PC-3 (cell line): Measurements from ENCODE around the gene PROSER2. TPM values are rescaled to one million over a fixed set of nuclear protein-coding genes. Genes with fewer than 3 reads are reported as not detected.

Source experiments
- ATAC-seq: fragments of 200-7000 bp; cut with Tn5 transposase; 2 replicates; pipeline ENCODE4 v1.9.1; 2020; ENCODE audit warnings: mild to moderate bottlenecking, moderate library complexity
- BruUV-seq: library from RNA; stranded (reverse); fragments of 400-500 nt; replicated peaks from 2 replicates; lab custom pipeline; 2021; lab: Mats Ljungman, UMichigan
- CTCF ChIA-PET: fragments of 300-600 bp; sonication (Branson Sonifier 250); formaldehyde crosslinking; loops from one replicate; lab custom pipeline; 2022; ENCODE audit warnings: antibody characterized with exemption; lab: Charles Lee
- POLR2A ChIA-PET: fragments of 300-600 bp; sonication (Branson Sonifier 250); formaldehyde crosslinking; loops from one replicate; lab custom pipeline; 2022; ENCODE audit warnings: antibody characterized with exemption; ENCODE audit not compliant: unreplicated experiment; lab: Charles Lee
- DNase-seq: peaks from one replicate; pipeline ENCODE4 v3.0.0-alpha.2; 2015
- H2AFZ ChIP-seq: fragments of 300-600 bp; sonication (generic); 2 replicates; pipeline ENCODE4 v1.6.0; 2016; ENCODE audit warnings: antibody characterized with exemption, low read length
- H3F3A ChIP-seq: fragments of 300-600 bp; sonication (generic); one replicate; pipeline ENCODE4 v1.6.0; 2017; ENCODE audit warnings: antibody characterized with exemption, low read length, control low read depth, mild to moderate bottlenecking; ENCODE audit not compliant: unreplicated experiment
- H3K27ac ChIP-seq: fragments of 300-600 bp; sonication (generic); 2 replicates; pipeline ENCODE4 v1.5.1; 2016; ENCODE audit warnings: mild to moderate bottlenecking, low read length
- H3K27me3 ChIP-seq: fragments of 300-600 bp; sonication (generic); 2 replicates; pipeline ENCODE4 v1.6.1; 2016; ENCODE audit warnings: low read length, mixed read lengths
- H3K36me3 ChIP-seq: fragments of 300-600 bp; sonication (generic); 2 replicates; pipeline ENCODE4 v1.6.1; 2016; ENCODE audit warnings: low read depth, mixed run types, low read length, mixed read lengths
- H3K4me1 ChIP-seq: fragments of 300-600 bp; sonication (generic); 2 replicates; pipeline ENCODE4 v1.5.1; 2016; ENCODE audit warnings: low read length; ENCODE audit not compliant: insufficient read depth
- H3K4me2 ChIP-seq: fragments of 300-600 bp; sonication (generic); 2 replicates; pipeline ENCODE4 v1.6.0; 2016; ENCODE audit warnings: low read length
- H3K4me3 ChIP-seq: fragments of 300-600 bp; sonication (generic); 2 replicates; pipeline ENCODE4 v1.5.1; 2016; ENCODE audit warnings: mild to moderate bottlenecking, low read length, mixed read lengths
- H3K79me2 ChIP-seq: fragments of 300-600 bp; sonication (generic); 2 replicates; pipeline ENCODE4 v1.6.1; 2017; ENCODE audit warnings: low read length, mixed read lengths
- H3K9ac ChIP-seq: fragments of 300-600 bp; sonication (generic); 2 replicates; pipeline ENCODE4 v1.6.0; 2016; ENCODE audit warnings: mild to moderate bottlenecking, low read length
- H3K9me2 ChIP-seq: fragments of 300-600 bp; sonication (generic); replicated peaks from 2 replicates; pipeline ENCODE4 v1.6.1; 2016; ENCODE audit warnings: mixed run types, low read length, mixed read lengths
- H3K9me3 ChIP-seq: fragments of 300-600 bp; sonication (generic); 2 replicates; pipeline ENCODE4 v1.6.1; 2016; ENCODE audit warnings: low read length, mixed read lengths
- H4K20me1 ChIP-seq: fragments of 300-600 bp; sonication (generic); 2 replicates; pipeline ENCODE4 v1.6.1; 2016; ENCODE audit warnings: low read length, mixed read lengths
- EZH2 ChIP-seq: fragments of 300-600 bp; sonication (generic); IDR thresholded peaks from one replicate; pipeline ENCODE4 v1.6.1; 2017; ENCODE audit warnings: antibody characterized with exemption, mild to moderate bottlenecking, low read length; ENCODE audit not compliant: unreplicated experiment
- EZH2phosphoT487 ChIP-seq: fragments of 300-600 bp; sonication (generic); IDR thresholded peaks from 2 replicates; pipeline ENCODE4 v1.6.1; 2018; ENCODE audit warnings: mild to moderate bottlenecking, antibody characterized with exemption, low read length, borderline replicate concordance
- intact Hi-C: fragments of 100-400 bp; cut with micrococcal nuclease; formaldehyde crosslinking; loops from 2 replicates; pipeline ENCODE4 v1.9.0; 2023
- total RNA-seq: library from RNA; depleted of rRNA; stranded (reverse); fragments of >200 nt; gene quantifications from 2 replicates; pipeline ENCODE4 v1.2.3, GENCODE V29; 2014
- TF ChIP-seq, protein P1 (sequence below): fragments of 300-600 bp; sonication (generic); conservative IDR thresholded peaks from 2 replicates; pipeline ENCODE4 v1.5.1; 2017; ENCODE audit warnings: antibody characterized with exemption, low read depth, mild to moderate bottlenecking, low read length

The PROSER2 gene
- total RNA-seq, 1 experiment from 2014 or later = 52.5 TPM

DNA sequence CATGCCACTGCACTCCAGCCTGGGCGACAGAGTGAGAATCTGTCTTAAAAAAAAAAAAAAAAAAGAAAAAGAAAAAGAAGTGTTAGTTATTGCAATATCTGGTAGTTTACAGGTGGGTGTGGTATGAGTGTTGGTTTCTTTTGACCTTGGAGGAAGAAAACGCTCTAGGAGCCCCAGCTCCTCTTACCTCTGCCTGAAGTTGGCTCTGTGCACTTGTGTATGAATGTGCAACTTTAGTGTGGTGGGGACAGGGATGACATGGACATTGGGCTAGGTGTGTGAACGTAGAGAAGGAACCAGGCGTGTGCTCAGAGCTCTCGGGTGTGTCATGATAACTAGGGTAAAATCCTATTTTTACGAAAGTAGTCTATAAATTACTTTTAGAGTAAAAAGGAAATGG, 11.9 kb downstream of the PROSER2 start:
- H3K36me3 ChIP-seq = no peaks in the 10 kb centered on the region
- CTCF ChIA-PET = no interaction called here
- TF ChIP-seq EZH2phosphoT487 = no peak
- TF ChIP-seq, protein P1, sequence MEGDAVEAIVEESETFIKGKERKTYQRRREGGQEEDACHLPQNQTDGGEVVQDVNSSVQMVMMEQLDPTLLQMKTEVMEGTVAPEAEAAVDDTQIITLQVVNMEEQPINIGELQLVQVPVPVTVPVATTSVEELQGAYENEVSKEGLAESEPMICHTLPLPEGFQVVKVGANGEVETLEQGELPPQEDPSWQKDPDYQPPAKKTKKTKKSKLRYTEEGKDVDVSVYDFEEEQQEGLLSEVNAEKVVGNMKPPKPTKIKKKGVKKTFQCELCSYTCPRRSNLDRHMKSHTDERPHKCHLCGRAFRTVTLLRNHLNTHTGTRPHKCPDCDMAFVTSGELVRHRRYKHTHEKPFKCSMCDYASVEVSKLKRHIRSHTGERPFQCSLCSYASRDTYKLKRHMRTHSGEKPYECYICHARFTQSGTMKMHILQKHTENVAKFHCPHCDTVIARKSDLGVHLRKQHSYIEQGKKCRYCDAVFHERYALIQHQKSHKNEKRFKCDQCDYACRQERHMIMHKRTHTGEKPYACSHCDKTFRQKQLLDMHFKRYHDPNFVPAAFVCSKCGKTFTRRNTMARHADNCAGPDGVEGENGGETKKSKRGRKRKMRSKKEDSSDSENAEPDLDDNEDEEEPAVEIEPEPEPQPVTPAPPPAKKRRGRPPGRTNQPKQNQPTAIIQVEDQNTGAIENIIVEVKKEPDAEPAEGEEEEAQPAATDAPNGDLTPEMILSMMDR = no peak
- no peak for TF ChIP-seq EZH2
- H3K9me2 ChIP-seq = no peaks in the 10 kb centered on the region
- H3K79me2 ChIP-seq = peaks cover 98% of the 10 kb centered on the region
- no TSS peak for BruUV-seq
- intact Hi-C loops = no loop called here
- H2AFZ ChIP-seq = no peak overlapping the region
- peaks cover 15% of the 10 kb centered on the region for H3K4me1 ChIP-seq
- DNase-seq (no peak), ATAC-seq (no peak)
- POLR2A ChIA-PET = no interaction called here
- H3K9me3 ChIP-seq = no peaks in the 10 kb centered on the region
- H3K27ac ChIP-seq = no peak overlapping the region
- no peaks in the 10 kb centered on the region for H4K20me1 ChIP-seq
- no peak overlapping the region for H3K4me2 ChIP-seq
- H3F3A ChIP-seq = no peaks in the 10 kb centered on the region
- H3K27me3 ChIP-seq = no peaks in the 10 kb centered on the region
- no peak overlapping the region for H3K9ac ChIP-seq
- no peak overlapping the region for H3K4me3 ChIP-seq

DNA sequence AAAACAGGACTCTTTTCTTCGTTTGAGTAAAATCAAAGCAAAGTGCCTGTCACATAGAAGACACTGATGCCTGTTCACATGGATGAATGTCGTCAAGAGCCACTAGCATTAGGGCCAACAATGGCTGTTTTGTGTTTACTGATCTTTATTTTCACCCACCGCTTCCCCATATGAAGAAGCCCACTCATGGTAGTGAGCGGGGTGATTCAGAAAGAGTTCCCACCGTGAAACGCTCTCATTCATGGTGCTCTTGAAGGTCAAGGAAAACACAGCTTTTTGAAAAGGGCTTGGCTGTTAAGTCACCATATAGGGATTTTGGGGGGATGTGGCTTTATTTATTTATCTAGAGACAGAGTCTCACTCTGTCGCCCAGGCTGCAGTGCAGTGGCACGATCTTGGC, 12.5 kb downstream of the PROSER2 start:
- CTCF ChIA-PET = no interaction called here
- no peaks in the 10 kb centered on the region for H3F3A ChIP-seq
- TF ChIP-seq EZH2phosphoT487 (no peak), EZH2 (no peak)
- TF ChIP-seq, protein P1 = no peak
- peaks cover 97% of the 10 kb centered on the region for H3K79me2 ChIP-seq
- POLR2A ChIA-PET = no interaction called here
- peaks cover 9% of the 10 kb centered on the region for H3K4me1 ChIP-seq
- no peak overlapping the region for H3K27ac ChIP-seq
- H3K4me3 ChIP-seq = no peak overlapping the region
- ATAC-seq (no peak), DNase-seq (no peak)
- no peak overlapping the region for H3K4me2 ChIP-seq
- H3K36me3 ChIP-seq = no peaks in the 10 kb centered on the region
- H4K20me1 ChIP-seq = no peaks in the 10 kb centered on the region; the same call in 1 of the 2 replicates
- H3K9ac ChIP-seq = no peak overlapping the region
- no peak overlapping the region for H2AFZ ChIP-seq
- no TSS peak for BruUV-seq
- H3K27me3 ChIP-seq = no peaks in the 10 kb centered on the region
- H3K9me2 ChIP-seq = no peaks in the 10 kb centered on the region
- H3K9me3 ChIP-seq = no peaks in the 10 kb centered on the region
- intact Hi-C loops = no loop called here

DNA sequence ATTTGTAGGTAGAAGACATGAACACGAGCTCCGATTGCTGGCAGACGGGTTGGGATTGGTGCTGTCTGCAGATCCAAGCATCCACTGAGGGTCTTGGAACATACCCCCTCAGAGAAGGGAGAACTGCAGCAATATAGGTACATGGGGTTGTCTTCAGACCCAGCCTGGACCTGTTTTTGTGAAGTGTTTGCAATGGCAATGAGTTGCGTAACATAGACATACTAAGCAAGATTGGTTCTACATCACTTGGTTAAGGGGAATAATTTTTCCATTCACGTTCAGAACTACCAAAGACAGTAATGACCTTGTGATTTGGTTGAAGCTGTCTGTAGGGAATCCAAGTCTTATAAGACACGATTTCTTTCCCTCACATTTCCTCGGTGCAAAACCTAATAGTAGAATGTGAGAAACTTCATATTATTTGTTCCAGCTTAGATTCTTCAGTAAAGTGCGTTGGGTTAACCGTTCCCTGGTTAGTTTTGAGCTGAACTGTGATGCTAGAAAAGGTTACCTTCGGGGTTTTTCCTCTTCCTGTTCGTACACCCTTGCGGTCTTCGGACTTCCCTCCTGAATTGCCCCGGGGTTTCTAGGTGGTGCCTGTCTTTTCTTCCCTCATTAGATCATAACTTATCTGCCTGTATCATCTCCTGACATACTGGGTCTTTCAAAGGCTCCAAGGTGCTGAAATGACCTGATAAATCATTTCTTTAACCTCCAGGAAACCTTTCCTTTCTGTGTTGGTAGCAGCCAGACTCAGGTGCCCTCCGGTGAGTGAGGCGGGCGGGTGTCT, 14.4 kb downstream of the PROSER2 start:
- Histone ChIP-seq H3K9me3 (no peaks in the 10 kb centered on the region), H3K27ac (no peak overlapping the region), H3K9me2 (no peaks in the 10 kb centered on the region), H3K4me3 (no peak overlapping the region), H3K36me3 (no peaks in the 10 kb centered on the region), H3K9ac (no peak overlapping the region), H3K79me2 (peaks cover 96% of the 10 kb centered on the region), H3K4me2 (no peak overlapping the region), H3K27me3 (no peaks in the 10 kb centered on the region), H2AFZ (no peak overlapping the region), H4K20me1 (no peaks in the 10 kb centered on the region; the same call in 1 of the 2 replicates), H3F3A (no peaks in the 10 kb centered on the region), H3K4me1 (no peaks in the 10 kb centered on the region)
- TF ChIP-seq EZH2phosphoT487 = no peak
- no peak for TF ChIP-seq EZH2
- TF ChIP-seq, protein P1 = no peak
- intact Hi-C loops = no loop called here
- BruUV-seq = no TSS peak
- no peak for DNase-seq
- POLR2A ChIA-PET = no interaction called here
- CTCF ChIA-PET = no interaction called here
- no peak for ATAC-seq
